Measurements from ENCODE around the gene NFKBIB. TPM values are rescaled to one million over a fixed set of nuclear protein-coding genes. Genes with fewer than 3 reads are reported as not detected.
"Not testable (repeated sequence)": the region's sequence is repeated elsewhere in the genome, so short reads cannot be mapped to it uniquely, and the experiment has no call there.

NFKBIB gene
- total RNA-seq, 4 donors from 2014 or later, result 5.2 to 37.4 (median 19.4) TPM

- Histone ChIP-seq H3K36me3 (no peaks in the 10 kb centered on the region), H3K4me1 (peaks cover 1 to 19% of the 10 kb centered on the region in 2 donors), H3K4me3 (peak overlapping the region; percentile 78 to 79), H3K27ac (peak overlapping the region; percentile 98 to 99), H3K9me3 (no peaks in the 10 kb centered on the region), H3K27me3 (no peaks in the 10 kb centered on the region)
- DNase-seq, result peak; percentile 63 to 70
- TF ChIP-seq POLR2A (IDR thresholded peaks at IDR 0.05), result no peak
- TF ChIP-seq CTCF (IDR thresholded peaks at IDR 0.05), result no peak
- intact Hi-C loops (cut with DNase I; ENCODE audit: low total_unique reads), result no loop called here
Measured at GRCh38 chr19:38852231-38853044, 47.3 kb upstream of the NFKBIB start.

GRCh38 chr19:38853214-38853613 is 46.6 kb upstream of the NFKBIB start:
- H3K27me3 ChIP-seq, result no peaks in the 10 kb centered on the region
- peaks cover 0 to 12% of the 10 kb centered on the region in 2 donors for H3K4me1 ChIP-seq
- intact Hi-C loops (cut with DNase I; ENCODE audit: low total_unique reads), result no loop called here
- TF ChIP-seq POLR2A (IDR thresholded peaks at IDR 0.05) (no peak), CTCF (IDR thresholded peaks at IDR 0.05) (no peak)
- H3K36me3 ChIP-seq, result no peaks in the 10 kb centered on the region
- DNase-seq, result no peak
- H3K9me3 ChIP-seq, result no peaks in the 10 kb centered on the region
- peak overlapping the region in 1 of 2 donors; percentile 99 for H3K27ac ChIP-seq
- no peak overlapping the region for H3K4me3 ChIP-seq

- intact Hi-C loops (cut with DNase I; ENCODE audit: low total_unique reads), result not testable (repeated sequence)
Measured at GRCh38 chr19:38854961-38855360, 44.8 kb upstream of the NFKBIB start.

GRCh38 chr19:38855751-38856150 is 44.0 kb upstream of the NFKBIB start:
- H3K27ac ChIP-seq; H3K36me3 ChIP-seq; H3K4me3 ChIP-seq; DNase-seq; intact Hi-C loops (cut with DNase I; ENCODE audit: low total_unique reads); H3K9me3 ChIP-seq; H3K27me3 ChIP-seq; H3K4me1 ChIP-seq: not testable (repeated sequence)

More at GRCh38 chr19:38854961-38855360, 44.8 kb upstream of the NFKBIB start:
- H3K9me3 ChIP-seq, H3K36me3 ChIP-seq, H3K27ac ChIP-seq, H3K27me3 ChIP-seq, DNase-seq, H3K4me1 ChIP-seq, H3K4me3 ChIP-seq: not testable (repeated sequence)

GRCh38 chr19:38856813-38857212 is 43.0 kb upstream of the NFKBIB start:
- Histone ChIP-seq H3K27ac (no peak overlapping the region), H3K4me1 (no peaks in the 10 kb centered on the region), H3K9me3 (no peaks in the 10 kb centered on the region), H3K27me3 (no peaks in the 10 kb centered on the region), H3K36me3 (no peaks in the 10 kb centered on the region), H3K4me3 (no peak overlapping the region)
- no peak for TF ChIP-seq CTCF (IDR thresholded peaks at IDR 0.05)
- TF ChIP-seq POLR2A (IDR thresholded peaks at IDR 0.05), result no peak
- DNase-seq, result no peak
- intact Hi-C loops (cut with DNase I; ENCODE audit: low total_unique reads), result no loop called here

GRCh38 chr19:38859631-38860204 is 40.1 kb upstream of the NFKBIB start:
- H3K4me3 ChIP-seq; H3K9me3 ChIP-seq; DNase-seq; H3K4me1 ChIP-seq; H3K36me3 ChIP-seq; H3K27ac ChIP-seq; intact Hi-C loops (cut with DNase I; ENCODE audit: low total_unique reads); H3K27me3 ChIP-seq: not testable (repeated sequence)

All from uterus (tissue), 4 donors.